Progenitor cell of endocrine pancreas (in vitro differentiated cells): ENCODE data around the gene GFPT1. TPM values are rescaled to one million over a fixed set of nuclear protein-coding genes. Genes with fewer than 3 reads are reported as not detected.
A peak's percentile ranks its signal among the peaks of the same experiment; 100 is the strongest.

Experiments
- DNase-seq: peaks from one replicate; pipeline ENCODE4 v3.0.0; 2021; ENCODE audit warnings: low spot score; ENCODE audit not compliant: unreplicated experiment
- H3K27ac Mint-ChIP-seq: 2 replicates; pipeline ENCODE4 v1.8.0; 2021; ENCODE audit warnings: mild to moderate bottlenecking, moderate library complexity, mixed read lengths
- H3K27me3 Mint-ChIP-seq: 2 replicates; pipeline ENCODE4 v1.8.0; 2021; ENCODE audit warnings: mixed read lengths
- H3K36me3 Mint-ChIP-seq: 2 replicates; pipeline ENCODE4 v1.8.0; 2022; ENCODE audit warnings: mixed read lengths; ENCODE audit not compliant: insufficient read depth
- H3K4me1 Mint-ChIP-seq: 2 replicates; pipeline ENCODE4 v1.8.0; 2021; ENCODE audit warnings: low read depth, mixed read lengths
- H3K4me3 Mint-ChIP-seq: 2 replicates; pipeline ENCODE4 v1.8.0; 2021; ENCODE audit warnings: low read depth, mild to moderate bottlenecking, moderate library complexity, mixed read lengths
- H3K9me3 Mint-ChIP-seq: 2 replicates; pipeline ENCODE4 v1.8.0; 2021; ENCODE audit warnings: low read depth, mixed read lengths
- CTCF ChIP-seq: fragments of 200-600 bp; sonication (generic); IDR thresholded peaks from one replicate; pipeline ENCODE4 v1.5.0; 2021; ENCODE audit warnings: antibody characterized with exemption, mild to moderate bottlenecking; ENCODE audit not compliant: unreplicated experiment
- long read RNA-seq: library from polyadenylated mRNA; unstranded; transcript quantifications from one replicate; pipeline ENCODE4 v2.0.0, GENCODE V29; 2020
- total RNA-seq: library from RNA; stranded (reverse); gene quantifications from 2 replicates; pipeline ENCODE4 v1.2.1, GENCODE V29; 2021

GFPT1 gene
- total RNA-seq: 50.9 and 51.9 TPM in 2 replicates
- long read RNA-seq, full-length matches to known transcripts: 153 of 201 reads
- long read RNA-seq, partial matches to known transcripts: 31 of 201 reads
- long read RNA-seq, other reads (novel, unspliced or antisense): 17 of 201 reads

- peak; percentile 93 for DNase-seq
- Mint-ChIP-seq H3K36me3 (peaks cover 1% of the 10 kb centered on the region), H3K27me3 (no peaks in the 10 kb centered on the region), H3K4me3 (peak within 1 kb of the TSS; percentile 94), H3K4me1 (peaks cover 25% of the 10 kb centered on the region), H3K27ac (peak within 1 kb of the TSS; percentile 99), H3K9me3 (no peaks in the 10 kb centered on the region)
- TF ChIP-seq CTCF: no peak
Measured at GRCh38 chr2:69386789-69387734, at the start of gene GFPT1. Gene GFPT1, minus strand, starts transcription at chr2:69387227. Its CDS starts 156 bp downstream, at chr2:69387071.

DNA sequence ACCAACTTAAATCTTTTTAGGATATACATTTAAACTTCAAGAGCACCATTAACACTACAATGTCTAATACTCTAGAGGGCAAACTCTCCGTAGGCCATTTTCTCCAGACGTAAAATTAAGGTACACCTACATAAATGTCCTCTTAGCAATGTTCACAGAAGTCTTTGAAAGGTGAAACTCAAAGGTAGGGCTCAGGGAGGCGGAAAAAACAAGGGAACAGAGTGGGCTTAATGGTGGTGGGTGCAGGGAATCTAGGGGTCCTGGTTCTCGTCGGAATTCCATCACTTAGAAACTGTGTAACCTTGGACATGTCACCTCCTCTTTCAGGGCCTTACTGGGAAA is 49.5 kb upstream of the GFPT1 start:
- Mint-ChIP-seq H3K27me3 (no peaks in the 10 kb centered on the region), H3K27ac (peak overlapping the region; percentile 99), H3K36me3 (peaks cover 2% of the 10 kb centered on the region), H3K4me3 (peak overlapping the region; percentile 97), H3K9me3 (no peaks in the 10 kb centered on the region), H3K4me1 (peaks cover 17% of the 10 kb centered on the region)
- TF ChIP-seq CTCF: no peak
- DNase-seq: no peak

GRCh38 chr2:69434753-69435152 is 47.7 kb upstream of the GFPT1 start:
- Mint-ChIP-seq H3K27me3 (no peaks in the 10 kb centered on the region), H3K36me3 (peaks cover 2% of the 10 kb centered on the region), H3K9me3 (no peaks in the 10 kb centered on the region), H3K4me3 (peak overlapping the region; percentile 53), H3K27ac (no peak overlapping the region), H3K4me1 (peaks cover 17% of the 10 kb centered on the region)
- no peak for TF ChIP-seq CTCF
- no peak for DNase-seq

DNA sequence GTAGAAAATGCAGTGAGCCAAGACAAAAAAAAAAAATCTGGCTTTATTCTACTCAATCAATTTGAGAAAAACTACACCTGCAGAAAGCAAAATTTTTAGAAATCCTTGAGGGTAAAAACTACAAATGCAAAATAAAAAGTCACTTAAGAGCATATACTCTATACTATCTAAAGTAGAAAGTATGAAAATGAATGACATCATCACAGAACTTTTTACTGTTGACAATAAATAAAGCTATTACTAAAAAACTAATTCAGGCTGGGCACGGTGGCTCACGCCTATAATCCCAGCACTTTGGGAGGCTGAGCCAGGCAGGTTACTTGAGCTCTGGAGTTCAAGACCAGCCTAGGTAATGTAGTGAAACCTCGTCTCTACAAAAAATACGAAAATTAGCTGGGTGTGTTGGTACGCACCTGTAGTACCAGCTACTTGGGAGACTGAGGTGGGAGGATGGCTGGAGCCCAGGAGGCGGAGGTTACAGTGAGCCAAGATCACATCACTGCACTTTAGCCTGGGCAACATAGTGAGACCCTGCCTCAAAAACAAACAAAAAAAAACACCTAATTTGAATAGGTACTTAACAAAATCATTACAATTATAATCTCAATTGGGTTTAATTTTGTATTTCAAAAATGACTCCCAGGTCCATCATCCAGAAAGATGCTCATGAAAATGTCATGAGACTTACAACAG is 42.6 kb upstream of the GFPT1 start:
- no peaks in the 10 kb centered on the region for H3K27me3 Mint-ChIP-seq
- TF ChIP-seq CTCF: no peak
- peaks cover 5% of the 10 kb centered on the region for H3K36me3 Mint-ChIP-seq
- no peaks in the 10 kb centered on the region for H3K9me3 Mint-ChIP-seq
- no peak for DNase-seq
- no peak overlapping the region for H3K27ac Mint-ChIP-seq
- no peak overlapping the region for H3K4me3 Mint-ChIP-seq
- peaks cover 1% of the 10 kb centered on the region for H3K4me1 Mint-ChIP-seq

- H3K4me3 Mint-ChIP-seq: no peak overlapping the region
- no peak for DNase-seq
- H3K27ac Mint-ChIP-seq: no peak overlapping the region
- no peaks in the 10 kb centered on the region for H3K9me3 Mint-ChIP-seq
- H3K27me3 Mint-ChIP-seq: no peaks in the 10 kb centered on the region
- no peaks in the 10 kb centered on the region for H3K4me1 Mint-ChIP-seq
- no peak for TF ChIP-seq CTCF
- H3K36me3 Mint-ChIP-seq: peaks cover 3% of the 10 kb centered on the region
Measured at GRCh38 chr2:69428981-69429380, 42.0 kb upstream of the GFPT1 start.
